Colonic mucosa (tissue), 4 donors: Measurements from ENCODE around the gene JPH2. TPM values are rescaled to one million over a fixed set of nuclear protein-coding genes. Genes with fewer than 3 reads are reported as not detected.

Experiments
- DNase-seq: peaks from one replicate; pipeline ENCODE4 v3.0.0-alpha.2; 2020
- H3K27ac ChIP-seq: fragments of 200-600 bp; one replicate; pipeline ENCODE4 v1.8.0; 2021
- H3K27me3 ChIP-seq: fragments of 200-600 bp; one replicate; pipeline ENCODE4 v1.8.0; 2021
- H3K36me3 ChIP-seq: fragments of 200-600 bp; one replicate; pipeline ENCODE4 v1.8.0; 2021
- H3K4me1 ChIP-seq: fragments of 200-600 bp; one replicate; pipeline ENCODE4 v1.8.0; 2021; ENCODE audit warnings: mild to moderate bottlenecking
- H3K4me3 ChIP-seq: fragments of 200-600 bp; one replicate; pipeline ENCODE4 v1.8.0; 2021
- H3K9ac ChIP-seq, 2 donors: one replicate each; pipeline ENCODE4 v1.7.0; 2013; ENCODE audit warnings: control low read depth in 2 of 2, low read depth in 2 of 2, low read length in 2 of 2
- H3K9me3 ChIP-seq: fragments of 200-600 bp; one replicate; pipeline ENCODE4 v1.8.0; 2021
- intact Hi-C: fragments of 100-400 bp; cut with DNase I; formaldehyde crosslinking; loops from one replicate; pipeline ENCODE4 v1.14.1; 2022
- total RNA-seq, 2 donors: library from RNA; stranded (reverse); fragmentation: NEBNext Ultra II Directional in 1 of 2; extraction: Animal tissue kit (Norgen Biotek cat#: 25700) in 1 of 2; gene quantifications; one replicate each; pipeline ENCODE4 v1.2.1, GENCODE V29; 2021
- TF ChIP-seq, protein P1 (sequence below): fragments of 200-600 bp; IDR thresholded peaks from one replicate; pipeline ENCODE4 v1.8.0; 2022; ENCODE audit warnings: antibody characterized with exemption, mild to moderate bottlenecking
- donor health status: healthy.
- donor health status: DM: no; HTN: no; CAD: no.
- donor health status: DM: no; HTN: no; CAD: no.

Gene JPH2
- total RNA-seq, 2 donors from 2014 or later: 1.3 to 13.8 TPM

DNA sequence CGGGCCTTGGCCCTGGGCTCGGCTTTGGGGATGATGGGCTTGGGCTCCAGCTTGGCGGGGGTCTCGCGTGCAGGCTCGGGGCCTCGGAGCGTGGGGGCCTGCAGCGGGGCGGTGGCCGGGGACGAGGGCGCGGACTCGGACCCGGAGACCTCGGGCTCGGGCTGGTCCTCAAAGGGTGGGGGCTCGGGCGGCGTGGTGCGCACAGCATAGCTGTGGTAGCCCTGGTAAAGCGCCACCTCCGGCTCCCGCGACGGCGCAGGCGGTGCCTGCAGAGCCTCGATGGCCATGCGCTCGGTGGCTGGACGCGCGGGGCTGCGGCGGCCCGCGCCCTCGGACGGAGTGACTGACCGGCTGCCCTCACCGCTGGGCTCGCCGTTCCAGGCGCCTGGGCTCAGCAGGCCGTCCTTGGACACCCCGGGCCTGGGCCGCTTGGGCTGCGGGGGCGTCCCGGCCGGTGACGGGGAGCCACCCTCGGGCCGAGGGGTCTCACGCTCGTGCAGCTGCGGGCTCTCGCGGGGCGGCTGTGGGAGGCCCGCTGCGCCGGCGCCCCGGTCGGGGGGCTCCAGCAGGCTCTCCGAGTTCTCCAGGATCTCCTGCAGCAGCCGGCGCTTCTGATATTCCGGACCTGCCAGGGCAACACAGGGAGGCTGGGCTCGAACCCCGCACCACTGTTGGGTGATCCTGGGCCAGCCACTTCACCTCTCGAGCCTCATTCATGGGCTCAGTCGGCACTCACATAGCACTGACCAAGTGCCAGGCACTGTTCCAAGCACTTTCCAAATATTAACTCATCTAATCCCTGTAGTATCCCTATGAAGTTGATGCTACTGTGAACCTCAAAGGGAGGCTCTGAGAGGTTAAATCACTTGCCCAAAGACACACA, 71.0 kb downstream of the JPH2 start:
- no peaks in the 10 kb centered on the region for H3K36me3 ChIP-seq
- no peaks in the 10 kb centered on the region for H3K4me1 ChIP-seq
- no peak overlapping the region for H3K27ac ChIP-seq
- H3K9ac ChIP-seq: no peak overlapping the region
- intact Hi-C loops: loop anchor here (2.0 kb wide), 1 partner anchor 75 kb away; no protein-coding TSS in a partner anchor
- peaks cover 12% of the 10 kb centered on the region for H3K27me3 ChIP-seq
- H3K9me3 ChIP-seq: no peaks in the 10 kb centered on the region
- DNase-seq: no peak
- TF ChIP-seq, protein P1, sequence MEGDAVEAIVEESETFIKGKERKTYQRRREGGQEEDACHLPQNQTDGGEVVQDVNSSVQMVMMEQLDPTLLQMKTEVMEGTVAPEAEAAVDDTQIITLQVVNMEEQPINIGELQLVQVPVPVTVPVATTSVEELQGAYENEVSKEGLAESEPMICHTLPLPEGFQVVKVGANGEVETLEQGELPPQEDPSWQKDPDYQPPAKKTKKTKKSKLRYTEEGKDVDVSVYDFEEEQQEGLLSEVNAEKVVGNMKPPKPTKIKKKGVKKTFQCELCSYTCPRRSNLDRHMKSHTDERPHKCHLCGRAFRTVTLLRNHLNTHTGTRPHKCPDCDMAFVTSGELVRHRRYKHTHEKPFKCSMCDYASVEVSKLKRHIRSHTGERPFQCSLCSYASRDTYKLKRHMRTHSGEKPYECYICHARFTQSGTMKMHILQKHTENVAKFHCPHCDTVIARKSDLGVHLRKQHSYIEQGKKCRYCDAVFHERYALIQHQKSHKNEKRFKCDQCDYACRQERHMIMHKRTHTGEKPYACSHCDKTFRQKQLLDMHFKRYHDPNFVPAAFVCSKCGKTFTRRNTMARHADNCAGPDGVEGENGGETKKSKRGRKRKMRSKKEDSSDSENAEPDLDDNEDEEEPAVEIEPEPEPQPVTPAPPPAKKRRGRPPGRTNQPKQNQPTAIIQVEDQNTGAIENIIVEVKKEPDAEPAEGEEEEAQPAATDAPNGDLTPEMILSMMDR: no peak
- no peak overlapping the region for H3K4me3 ChIP-seq

DNA sequence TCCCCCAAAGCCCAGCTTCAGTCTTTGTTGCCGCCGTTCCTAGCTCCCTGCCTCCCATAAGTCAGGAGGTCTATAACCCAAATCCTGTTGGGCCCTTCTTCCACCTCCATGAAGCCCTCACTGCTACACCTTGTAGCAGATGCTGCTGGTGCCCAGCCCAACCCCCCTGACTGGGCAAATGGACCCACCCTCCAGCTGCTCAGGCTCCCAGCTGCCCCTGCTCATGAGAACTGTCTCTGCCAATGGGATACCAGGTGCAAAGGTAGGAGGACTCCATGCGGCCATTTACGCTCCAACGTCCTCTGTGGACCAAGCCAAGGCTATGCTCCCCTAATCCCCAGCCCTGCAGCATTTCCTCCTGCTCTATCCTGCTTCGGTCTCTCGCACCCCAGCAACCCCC, 71.8 kb downstream of the JPH2 start:
- TF ChIP-seq, protein P1: no peak
- intact Hi-C loops: no loop called here
- no peak for DNase-seq
- H3K36me3 ChIP-seq: no peaks in the 10 kb centered on the region
- no peak overlapping the region for H3K9ac ChIP-seq
- H3K27me3 ChIP-seq: peaks cover 12% of the 10 kb centered on the region
- no peaks in the 10 kb centered on the region for H3K9me3 ChIP-seq
- no peak overlapping the region for H3K4me3 ChIP-seq
- no peaks in the 10 kb centered on the region for H3K4me1 ChIP-seq
- no peak overlapping the region for H3K27ac ChIP-seq

DNA sequence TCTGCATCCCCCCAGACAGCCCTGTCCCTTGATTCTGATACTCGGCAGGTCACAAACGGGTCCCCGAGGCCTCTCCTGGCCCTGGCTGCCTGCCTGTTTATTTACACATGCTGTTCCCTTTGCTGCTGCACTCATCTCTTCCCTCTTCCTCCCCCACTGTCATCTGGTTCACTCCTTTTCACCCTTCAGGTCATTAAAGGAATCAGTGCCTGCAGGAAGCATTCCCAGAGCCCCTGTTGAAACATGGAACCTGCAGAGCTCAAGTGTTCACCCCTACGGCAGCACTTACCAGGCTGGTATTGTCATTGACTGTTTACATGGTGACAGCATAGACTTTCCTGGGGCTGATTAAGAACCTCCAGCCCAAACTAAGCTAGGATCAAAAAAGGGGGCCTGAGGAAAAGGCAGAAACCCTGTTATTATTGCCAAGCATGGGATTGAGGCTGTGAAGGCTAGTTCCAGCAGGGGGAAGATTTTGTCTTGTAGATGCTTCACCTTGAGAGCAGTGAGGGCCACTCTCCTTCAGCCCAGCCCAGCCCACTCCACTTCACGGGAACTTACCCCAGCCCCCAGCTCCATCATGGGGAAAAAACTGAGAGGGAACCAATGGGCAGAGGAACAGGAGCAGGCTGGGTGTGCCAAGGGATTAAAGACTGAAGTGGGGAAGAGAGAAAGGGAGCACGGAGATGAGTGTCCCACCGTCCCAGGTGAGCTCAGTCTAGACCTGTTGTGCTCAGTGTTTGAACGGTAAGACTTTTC, 73.2 kb downstream of the JPH2 start:
- DNase-seq: no peak
- Histone ChIP-seq H3K4me1 (no peaks in the 10 kb centered on the region), H3K36me3 (no peaks in the 10 kb centered on the region), H3K4me3 (no peak overlapping the region), H3K27me3 (peaks cover 12% of the 10 kb centered on the region), H3K27ac (no peak overlapping the region), H3K9ac (no peak overlapping the region), H3K9me3 (no peaks in the 10 kb centered on the region)
- TF ChIP-seq, protein P1: no peak
- intact Hi-C loops: no loop called here

DNA sequence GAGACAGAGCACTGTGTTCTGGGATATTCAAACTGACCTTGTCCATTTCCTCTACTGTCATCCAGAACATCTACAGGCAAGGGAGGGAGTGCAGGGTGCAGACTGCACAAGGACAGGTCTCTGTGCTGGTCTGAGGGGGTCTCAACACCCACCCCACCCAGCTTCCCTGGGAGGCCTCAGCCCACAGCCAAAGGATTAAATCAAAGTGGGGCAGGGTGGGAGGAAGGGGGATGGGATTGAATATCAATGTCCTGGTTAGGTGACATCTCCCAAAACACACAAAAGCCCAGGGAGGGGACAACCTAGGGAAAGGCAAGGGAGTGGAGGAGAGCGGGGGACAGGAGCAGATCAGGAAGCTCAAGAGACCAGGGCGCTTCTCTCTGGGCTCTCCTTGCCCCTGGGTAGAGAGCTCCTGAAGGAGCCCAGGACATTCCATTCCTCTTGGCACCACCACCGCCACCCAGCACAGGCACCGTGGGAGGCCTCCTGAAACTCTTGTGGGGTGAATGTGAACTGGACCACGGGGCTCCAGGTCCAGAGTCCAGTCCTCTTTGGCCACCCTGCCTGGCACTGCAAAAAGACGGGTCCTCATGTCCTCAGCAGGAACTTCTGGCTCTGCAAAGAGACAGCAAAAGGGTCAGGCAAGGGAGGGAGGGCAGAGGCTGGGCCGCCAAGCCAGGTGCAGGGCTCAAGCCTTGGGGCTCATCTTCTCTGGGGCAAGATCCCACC, 73.9 kb downstream of the JPH2 start:
- Histone ChIP-seq H3K4me3 (no peak overlapping the region), H3K36me3 (no peaks in the 10 kb centered on the region), H3K27ac (no peak overlapping the region), H3K27me3 (peaks cover 12% of the 10 kb centered on the region), H3K9me3 (no peaks in the 10 kb centered on the region), H3K9ac (no peak overlapping the region), H3K4me1 (no peaks in the 10 kb centered on the region)
- DNase-seq: no peak
- intact Hi-C loops: no loop called here
- TF ChIP-seq, protein P1: no peak

DNA sequence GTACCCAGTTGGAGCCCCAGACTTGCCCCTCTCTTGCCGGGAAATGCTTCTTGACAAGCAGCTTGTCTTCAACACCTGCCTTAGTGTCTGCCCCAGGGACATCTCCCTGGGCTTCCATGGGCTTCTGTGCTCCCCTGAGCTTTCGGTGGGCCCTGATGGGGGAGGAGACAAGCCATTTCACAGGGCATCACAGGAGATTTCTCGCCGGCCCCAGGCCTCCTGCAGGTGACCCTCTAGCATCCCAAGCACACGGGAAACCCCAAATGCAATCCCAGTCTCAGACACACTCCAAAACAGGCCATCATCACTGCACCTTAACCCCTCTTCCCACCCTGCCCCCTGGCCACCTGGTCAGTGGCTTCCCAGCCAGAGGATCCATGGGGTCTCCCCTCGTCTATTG, 74.5 kb downstream of the JPH2 start:
- H3K27me3 ChIP-seq: peaks cover 12% of the 10 kb centered on the region
- H3K36me3 ChIP-seq: no peaks in the 10 kb centered on the region
- no peaks in the 10 kb centered on the region for H3K9me3 ChIP-seq
- TF ChIP-seq, protein P1: no peak
- H3K9ac ChIP-seq: no peak overlapping the region
- intact Hi-C loops: no loop called here
- H3K27ac ChIP-seq: no peak overlapping the region
- no peak overlapping the region for H3K4me3 ChIP-seq
- no peaks in the 10 kb centered on the region for H3K4me1 ChIP-seq
- DNase-seq: no peak
